ENCODE data around the gene RHBDL1. TPM values are rescaled to one million over a fixed set of nuclear protein-coding genes. Genes with fewer than 3 reads are reported as not detected.

The RHBDL1 gene
- total and polyA plus RNA-seq, 4 donors, result 0.35 to 0.84 (median 0.70) TPM

- Histone ChIP-seq H3K9ac (ENCODE audit: low read depth in 1 of 2, low read length in 2 of 2) (no peak overlapping the region), H3K4me3 (ENCODE audit: low read depth in 1 of 3, low read length in 3 of 3) (no peak overlapping the region), H3K27me3 (ENCODE audit: control insufficient read depth in 4 of 4, insufficient read depth in 4 of 4, low read length in 3 of 4) (no peaks in the 10 kb centered on the region), H3K9me3 (ENCODE audit: control insufficient read depth in 4 of 4, low read length in 3 of 4) (no peaks in the 10 kb centered on the region), H3K27ac (ENCODE audit: low read depth in 1 of 2, low read length in 2 of 2) (no peak overlapping the region), H3K36me3 (ENCODE audit: control insufficient read depth in 4 of 4, insufficient read depth in 3 of 4, low read depth in 1 of 4, low read length in 3 of 4) (peaks cover 0 to 9% (median 0%) of the 10 kb centered on the region in 4 donors), H3K4me1 (ENCODE audit: control insufficient read depth in 4 of 4, insufficient read depth in 4 of 4, low read length in 3 of 4) (peaks cover 37 to 57% (median 47%) of the 10 kb centered on the region in 4 donors)
- 96% methylated on average over 67 of the region's 67 CpGs for WGBS
- TF ChIP-seq HNF4G (IDR thresholded peaks at IDR 0.05) (no peak), TAF1 (conservative IDR thresholded peaks at IDR 0.05) (no peak)
- DNase-seq (ENCODE audit: low spot score), result no peak
These were observed 42.8 kb upstream of the RHBDL1 start for GRCh38 chr16:632486-633335.

GRCh38 chr16:633336-634050, 42.0 kb upstream of the RHBDL1 start:
- H3K36me3 ChIP-seq (ENCODE audit: control insufficient read depth in 4 of 4, insufficient read depth in 3 of 4, low read depth in 1 of 4, low read length in 3 of 4), result peaks cover 0 to 7% (median 0%) of the 10 kb centered on the region in 4 donors
- H3K9ac ChIP-seq (ENCODE audit: low read depth in 1 of 2, low read length in 2 of 2), result no peak overlapping the region
- no peak for DNase-seq (ENCODE audit: low spot score)
- no peak overlapping the region for H3K4me3 ChIP-seq (ENCODE audit: low read depth in 1 of 3, low read length in 3 of 3)
- H3K4me1 ChIP-seq (ENCODE audit: control insufficient read depth in 4 of 4, insufficient read depth in 4 of 4, low read length in 3 of 4), result peaks cover 34 to 55% (median 44%) of the 10 kb centered on the region in 4 donors
- WGBS, result 98% methylated on average over 74 of the region's 74 CpGs
- no peaks in the 10 kb centered on the region for H3K9me3 ChIP-seq (ENCODE audit: control insufficient read depth in 4 of 4, low read length in 3 of 4)
- no peaks in the 10 kb centered on the region for H3K27me3 ChIP-seq (ENCODE audit: control insufficient read depth in 4 of 4, insufficient read depth in 4 of 4, low read length in 3 of 4)
- H3K27ac ChIP-seq (ENCODE audit: low read depth in 1 of 2, low read length in 2 of 2), result no peak overlapping the region
- no peak for TF ChIP-seq YY1 (IDR thresholded peaks at IDR 0.05)
- no peak for TF ChIP-seq HNF4G (IDR thresholded peaks at IDR 0.05)
- TF ChIP-seq SP1 (IDR thresholded peaks at IDR 0.05), result no peak
- no peak for TF ChIP-seq NR2F2 (IDR thresholded peaks at IDR 0.05)
- no peak for TF ChIP-seq CTCF (IDR thresholded peaks at IDR 0.05; ENCODE audit: low read depth, low read length, missing input control)
- TF ChIP-seq JUND (IDR thresholded peaks at IDR 0.05), result no peak
- TF ChIP-seq RXRA (IDR thresholded peaks at IDR 0.05), result no peak
- TF ChIP-seq ZBTB33 (IDR thresholded peaks at IDR 0.05), result no peak
- no peak for TF ChIP-seq REST (IDR thresholded peaks at IDR 0.05)
- no peak for TF ChIP-seq RAD21 (IDR thresholded peaks at IDR 0.05)
- TF ChIP-seq FOXA1 (IDR thresholded peaks at IDR 0.05), result no peak
- TF ChIP-seq HNF4A (conservative IDR thresholded peaks at IDR 0.05), result no peak
- TF ChIP-seq GABPA (IDR thresholded peaks at IDR 0.05 in 1 of 2, conservative IDR thresholded peaks at IDR 0.05 in 1 of 2), result no peak
- TF ChIP-seq EGR1 (IDR thresholded peaks at IDR 0.05; ENCODE audit: low read depth in 2 of 2), result no peak
- no peak for TF ChIP-seq FOXA2 (IDR thresholded peaks at IDR 0.05)
- no peak for TF ChIP-seq TAF1 (conservative IDR thresholded peaks at IDR 0.05)

Data from liver (tissue), 9 donors.